PC-3 (cell line): Measurements from ENCODE around the gene SLC12A6. TPM values are rescaled to one million over a fixed set of nuclear protein-coding genes. Genes with fewer than 3 reads are reported as not detected.

Experiments used
- ATAC-seq: fragments of 200-7000 bp; cut with Tn5 transposase; 2 replicates; pipeline ENCODE4 v1.9.1; 2020; ENCODE audit warnings: mild to moderate bottlenecking, moderate library complexity
- BruUV-seq: library from RNA; stranded (reverse); fragments of 400-500 nt; replicated peaks from 2 replicates; lab custom pipeline; 2021; lab: Mats Ljungman, UMichigan
- CTCF ChIA-PET: fragments of 300-600 bp; sonication (Branson Sonifier 250); formaldehyde crosslinking; loops from one replicate; lab custom pipeline; 2022; ENCODE audit warnings: antibody characterized with exemption; lab: Charles Lee
- POLR2A ChIA-PET: fragments of 300-600 bp; sonication (Branson Sonifier 250); formaldehyde crosslinking; loops from one replicate; lab custom pipeline; 2022; ENCODE audit warnings: antibody characterized with exemption; ENCODE audit not compliant: unreplicated experiment; lab: Charles Lee
- DNase-seq: peaks from one replicate; pipeline ENCODE4 v3.0.0-alpha.2; 2015
- H2AFZ ChIP-seq: fragments of 300-600 bp; sonication (generic); 2 replicates; pipeline ENCODE4 v1.6.0; 2016; ENCODE audit warnings: antibody characterized with exemption, low read length
- H3F3A ChIP-seq: fragments of 300-600 bp; sonication (generic); one replicate; pipeline ENCODE4 v1.6.0; 2017; ENCODE audit warnings: antibody characterized with exemption, low read length, control low read depth, mild to moderate bottlenecking; ENCODE audit not compliant: unreplicated experiment
- H3K27ac ChIP-seq: fragments of 300-600 bp; sonication (generic); 2 replicates; pipeline ENCODE4 v1.5.1; 2016; ENCODE audit warnings: mild to moderate bottlenecking, low read length
- H3K27me3 ChIP-seq: fragments of 300-600 bp; sonication (generic); 2 replicates; pipeline ENCODE4 v1.6.1; 2016; ENCODE audit warnings: low read length, mixed read lengths
- H3K36me3 ChIP-seq: fragments of 300-600 bp; sonication (generic); 2 replicates; pipeline ENCODE4 v1.6.1; 2016; ENCODE audit warnings: low read depth, mixed run types, low read length, mixed read lengths
- H3K4me1 ChIP-seq: fragments of 300-600 bp; sonication (generic); 2 replicates; pipeline ENCODE4 v1.5.1; 2016; ENCODE audit warnings: low read length; ENCODE audit not compliant: insufficient read depth
- H3K4me2 ChIP-seq: fragments of 300-600 bp; sonication (generic); 2 replicates; pipeline ENCODE4 v1.6.0; 2016; ENCODE audit warnings: low read length
- H3K4me3 ChIP-seq: fragments of 300-600 bp; sonication (generic); 2 replicates; pipeline ENCODE4 v1.5.1; 2016; ENCODE audit warnings: mild to moderate bottlenecking, low read length, mixed read lengths
- H3K79me2 ChIP-seq: fragments of 300-600 bp; sonication (generic); 2 replicates; pipeline ENCODE4 v1.6.1; 2017; ENCODE audit warnings: low read length, mixed read lengths
- H3K9ac ChIP-seq: fragments of 300-600 bp; sonication (generic); 2 replicates; pipeline ENCODE4 v1.6.0; 2016; ENCODE audit warnings: mild to moderate bottlenecking, low read length
- H3K9me2 ChIP-seq: fragments of 300-600 bp; sonication (generic); replicated peaks from 2 replicates; pipeline ENCODE4 v1.6.1; 2016; ENCODE audit warnings: mixed run types, low read length, mixed read lengths
- H3K9me3 ChIP-seq: fragments of 300-600 bp; sonication (generic); 2 replicates; pipeline ENCODE4 v1.6.1; 2016; ENCODE audit warnings: low read length, mixed read lengths
- H4K20me1 ChIP-seq: fragments of 300-600 bp; sonication (generic); 2 replicates; pipeline ENCODE4 v1.6.1; 2016; ENCODE audit warnings: low read length, mixed read lengths
- EZH2 ChIP-seq: fragments of 300-600 bp; sonication (generic); IDR thresholded peaks from one replicate; pipeline ENCODE4 v1.6.1; 2017; ENCODE audit warnings: antibody characterized with exemption, mild to moderate bottlenecking, low read length; ENCODE audit not compliant: unreplicated experiment
- EZH2phosphoT487 ChIP-seq: fragments of 300-600 bp; sonication (generic); IDR thresholded peaks from 2 replicates; pipeline ENCODE4 v1.6.1; 2018; ENCODE audit warnings: mild to moderate bottlenecking, antibody characterized with exemption, low read length, borderline replicate concordance
- intact Hi-C: fragments of 100-400 bp; cut with micrococcal nuclease; formaldehyde crosslinking; loops from 2 replicates; pipeline ENCODE4 v1.9.0; 2023
- total RNA-seq: library from RNA; depleted of rRNA; stranded (reverse); fragments of >200 nt; gene quantifications from 2 replicates; pipeline ENCODE4 v1.2.3, GENCODE V29; 2014
- TF ChIP-seq, protein P1 (sequence below): fragments of 300-600 bp; sonication (generic); conservative IDR thresholded peaks from 2 replicates; pipeline ENCODE4 v1.5.1; 2017; ENCODE audit warnings: antibody characterized with exemption, low read depth, mild to moderate bottlenecking, low read length

SLC12A6 gene
- total RNA-seq, 1 experiment from 2014 or later, result 22.9 TPM

DNA sequence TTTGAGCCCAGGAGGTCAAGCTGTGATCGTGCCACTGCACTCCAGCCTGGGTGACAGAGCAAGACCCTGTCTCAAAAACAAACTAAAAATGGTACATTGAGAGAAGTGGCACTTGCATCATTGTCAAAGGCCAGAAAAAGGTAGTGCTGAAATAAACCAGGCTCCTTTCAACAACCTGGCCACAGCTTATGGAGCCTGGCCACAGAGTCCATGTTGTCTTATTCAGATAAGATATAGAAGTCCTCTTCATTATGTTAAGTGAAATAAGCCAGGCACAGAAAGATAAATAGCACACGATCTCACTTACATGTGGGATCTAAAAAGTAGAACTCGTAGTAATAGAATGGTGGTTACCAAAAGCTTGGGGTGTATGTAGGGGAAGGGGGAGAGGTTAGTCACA is 78.0 kb downstream of the SLC12A6 start:
- Histone ChIP-seq H3K9me2 (no peaks in the 10 kb centered on the region), H3K4me3 (no peak overlapping the region), H3K4me2 (no peak overlapping the region), H3K9me3 (no peaks in the 10 kb centered on the region), H3K36me3 (no peaks in the 10 kb centered on the region), H3K79me2 (no peaks in the 10 kb centered on the region), H3F3A (no peaks in the 10 kb centered on the region), H3K4me1 (peaks cover 8% of the 10 kb centered on the region; the same call in 1 of the 2 replicates), H4K20me1 (no peaks in the 10 kb centered on the region), H3K27ac (no peak overlapping the region), H2AFZ (no peak overlapping the region), H3K27me3 (no peaks in the 10 kb centered on the region), H3K9ac (no peak overlapping the region)
- POLR2A ChIA-PET, result no interaction called here
- DNase-seq (no peak), ATAC-seq (no peak)
- no TSS peak for BruUV-seq
- CTCF ChIA-PET, result no interaction called here
- intact Hi-C loops, result no loop called here
- TF ChIP-seq EZH2 (no peak), EZH2phosphoT487 (no peak)
- TF ChIP-seq, protein P1, sequence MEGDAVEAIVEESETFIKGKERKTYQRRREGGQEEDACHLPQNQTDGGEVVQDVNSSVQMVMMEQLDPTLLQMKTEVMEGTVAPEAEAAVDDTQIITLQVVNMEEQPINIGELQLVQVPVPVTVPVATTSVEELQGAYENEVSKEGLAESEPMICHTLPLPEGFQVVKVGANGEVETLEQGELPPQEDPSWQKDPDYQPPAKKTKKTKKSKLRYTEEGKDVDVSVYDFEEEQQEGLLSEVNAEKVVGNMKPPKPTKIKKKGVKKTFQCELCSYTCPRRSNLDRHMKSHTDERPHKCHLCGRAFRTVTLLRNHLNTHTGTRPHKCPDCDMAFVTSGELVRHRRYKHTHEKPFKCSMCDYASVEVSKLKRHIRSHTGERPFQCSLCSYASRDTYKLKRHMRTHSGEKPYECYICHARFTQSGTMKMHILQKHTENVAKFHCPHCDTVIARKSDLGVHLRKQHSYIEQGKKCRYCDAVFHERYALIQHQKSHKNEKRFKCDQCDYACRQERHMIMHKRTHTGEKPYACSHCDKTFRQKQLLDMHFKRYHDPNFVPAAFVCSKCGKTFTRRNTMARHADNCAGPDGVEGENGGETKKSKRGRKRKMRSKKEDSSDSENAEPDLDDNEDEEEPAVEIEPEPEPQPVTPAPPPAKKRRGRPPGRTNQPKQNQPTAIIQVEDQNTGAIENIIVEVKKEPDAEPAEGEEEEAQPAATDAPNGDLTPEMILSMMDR, result no peak

DNA sequence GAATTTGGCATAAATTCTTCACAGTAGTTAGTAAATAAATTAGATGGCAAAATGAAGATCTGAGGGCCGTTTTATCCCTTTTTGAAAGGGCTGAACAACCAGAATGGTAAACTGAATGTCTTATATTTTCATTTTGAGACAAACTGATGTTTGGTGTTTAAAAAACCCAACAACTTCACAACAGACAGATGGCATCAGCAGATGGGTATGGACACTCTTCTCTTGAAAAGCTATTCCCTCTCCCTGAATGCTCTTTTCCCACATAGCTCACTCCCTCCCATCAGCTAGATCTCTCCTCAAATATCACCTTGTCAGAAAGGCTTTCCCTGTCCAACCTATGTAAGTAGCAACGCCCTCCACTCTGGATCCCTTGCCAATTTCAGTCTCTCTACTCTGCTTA is 79.4 kb downstream of the SLC12A6 start:
- Histone ChIP-seq H2AFZ (no peak overlapping the region), H3K36me3 (peaks cover 6% of the 10 kb centered on the region), H3K79me2 (no peaks in the 10 kb centered on the region), H3K9me2 (no peaks in the 10 kb centered on the region), H3K4me3 (no peak overlapping the region), H3F3A (no peaks in the 10 kb centered on the region), H3K9ac (no peak overlapping the region), H4K20me1 (no peaks in the 10 kb centered on the region), H3K27ac (no peak overlapping the region), H3K9me3 (no peaks in the 10 kb centered on the region), H3K4me2 (no peak overlapping the region), H3K4me1 (no peaks in the 10 kb centered on the region), H3K27me3 (no peaks in the 10 kb centered on the region)
- no TSS peak for BruUV-seq
- ChIA-PET POLR2A (interaction anchor here (0.5 kb wide), 1 partner anchor 73 kb away, joined by 6 read pairs; no protein-coding TSS in a partner anchor), CTCF (no interaction called here)
- no peak for ATAC-seq
- intact Hi-C loops, result no loop called here
- TF ChIP-seq, protein P1, result no peak
- TF ChIP-seq EZH2phosphoT487, result no peak
- TF ChIP-seq EZH2, result no peak
- DNase-seq, result no peak

DNA sequence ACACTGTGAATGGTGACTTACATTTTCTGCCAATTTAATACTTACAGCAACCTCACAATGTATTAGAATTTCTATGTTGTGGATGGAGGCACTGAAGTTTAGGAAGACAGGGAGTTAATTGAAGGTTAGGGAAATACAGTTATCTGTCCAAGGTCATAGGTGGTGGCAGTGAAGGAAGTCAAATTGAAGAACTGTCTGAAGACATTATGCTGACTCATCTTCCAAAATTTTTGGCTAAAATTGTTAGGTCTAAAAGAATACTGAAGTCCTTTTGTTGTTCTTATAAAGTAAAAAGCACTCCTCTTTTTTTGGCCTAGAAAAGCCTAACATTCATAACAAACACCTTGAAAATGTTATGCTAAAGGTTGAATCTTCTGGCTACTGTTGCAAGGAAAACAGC is 85.0 kb downstream of the SLC12A6 start:
- no peaks in the 10 kb centered on the region for H4K20me1 ChIP-seq
- H3K4me1 ChIP-seq, result no peaks in the 10 kb centered on the region
- no peak overlapping the region for H3K27ac ChIP-seq
- H3K4me2 ChIP-seq, result no peak overlapping the region
- no peak for TF ChIP-seq EZH2phosphoT487
- TF ChIP-seq EZH2, result no peak
- TF ChIP-seq, protein P1, result no peak
- no peak overlapping the region for H3K4me3 ChIP-seq
- ChIA-PET CTCF (no interaction called here), POLR2A (no interaction called here)
- no peaks in the 10 kb centered on the region for H3K9me2 ChIP-seq
- H3K36me3 ChIP-seq, result peaks cover 20% of the 10 kb centered on the region
- no peaks in the 10 kb centered on the region for H3K27me3 ChIP-seq
- H3K9ac ChIP-seq, result no peak overlapping the region
- no peaks in the 10 kb centered on the region for H3F3A ChIP-seq
- intact Hi-C loops, result no loop called here
- H3K79me2 ChIP-seq, result no peaks in the 10 kb centered on the region
- no peak for ATAC-seq
- no TSS peak for BruUV-seq
- no peak for DNase-seq
- H2AFZ ChIP-seq, result no peak overlapping the region
- no peaks in the 10 kb centered on the region for H3K9me3 ChIP-seq
